Measurements from ENCODE around the gene UNC45A.

- TF ChIP-seq CTCF (IDR thresholded peaks at IDR 0.05) (no peak), POLR2A (IDR thresholded peaks at IDR 0.05) (no peak), POLR2AphosphoS5 (IDR thresholded peaks at IDR 0.05) (no peak), EP300 (IDR thresholded peaks at IDR 0.05) (no peak)
These were observed 16.9 kb upstream of the UNC45A start for GRCh38 chr15:90918034-90918788.
